GM10266 (cell line): ENCODE results near the gene MAJIN.

Experiments
- DNase-seq: peaks from one replicate; pipeline ENCODE4 v3.0.0; 2012; ENCODE audit errors: extremely low spot score
- TF ChIP-seq, protein P1 (sequence below): IDR thresholded peaks from 2 replicates; pipeline ENCODE4 v1.5.1; 2012; ENCODE audit warnings: mild to moderate bottlenecking, low read depth; ENCODE audit not compliant: control insufficient read depth, insufficient read depth; ENCODE audit errors: missing control alignments

MAJIN gene, protein sequence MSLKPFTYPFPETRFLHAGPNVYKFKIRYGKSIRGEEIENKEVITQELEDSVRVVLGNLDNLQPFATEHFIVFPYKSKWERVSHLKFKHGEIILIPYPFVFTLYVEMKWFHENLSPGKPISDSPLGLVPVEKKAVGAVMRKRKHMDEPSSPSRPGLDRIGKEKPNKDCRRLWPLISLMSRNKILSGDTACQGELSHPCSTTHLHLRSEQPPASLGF

DNA sequence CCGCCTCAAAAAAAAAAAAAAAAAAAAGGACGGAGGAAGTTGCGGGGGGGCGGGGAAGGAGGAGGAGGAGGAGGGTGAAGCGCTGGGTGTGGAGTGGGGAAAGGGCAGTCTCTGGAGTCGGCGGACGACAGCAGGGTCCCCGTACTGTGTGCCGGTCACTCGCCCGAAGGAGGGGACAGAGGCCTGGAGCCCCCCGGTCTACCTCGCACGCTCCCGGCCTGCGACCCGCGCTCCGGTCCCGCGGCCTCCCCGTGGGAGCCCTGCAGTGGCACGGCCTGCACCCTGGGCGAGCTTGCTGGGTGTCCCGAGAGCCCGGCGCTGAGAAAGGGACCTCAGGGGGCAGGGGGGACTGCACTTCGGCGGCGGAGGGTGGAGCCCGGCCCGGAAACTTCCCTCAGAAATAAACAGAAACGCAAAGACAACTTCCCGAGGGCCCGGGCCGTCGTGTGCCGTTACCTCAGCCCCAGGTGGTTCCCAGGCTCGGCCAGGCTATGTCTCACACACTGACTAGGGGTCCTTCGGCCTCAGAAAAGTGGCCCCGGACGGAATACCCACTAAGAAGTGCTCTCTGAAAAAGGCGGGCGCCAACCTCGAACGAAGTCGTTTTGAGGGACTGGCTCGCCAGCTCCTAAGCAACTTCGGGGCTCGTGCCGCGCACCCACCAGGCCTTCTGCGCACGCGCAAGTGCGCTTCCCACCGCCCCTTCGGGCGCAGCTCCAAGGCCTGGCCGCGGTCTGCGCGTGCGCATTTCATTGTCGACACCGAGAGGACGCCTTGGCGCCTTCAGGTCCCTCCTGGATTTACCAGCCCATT, at the start of gene MAJIN:
Gene MAJIN, minus strand, starts transcription at position 688 of the 813 bp plus-strand sequence. CDS start 12,703 bp downstream, outside the sequence.
- DNase-seq: peak; percentile 74
- TF ChIP-seq, protein P1, sequence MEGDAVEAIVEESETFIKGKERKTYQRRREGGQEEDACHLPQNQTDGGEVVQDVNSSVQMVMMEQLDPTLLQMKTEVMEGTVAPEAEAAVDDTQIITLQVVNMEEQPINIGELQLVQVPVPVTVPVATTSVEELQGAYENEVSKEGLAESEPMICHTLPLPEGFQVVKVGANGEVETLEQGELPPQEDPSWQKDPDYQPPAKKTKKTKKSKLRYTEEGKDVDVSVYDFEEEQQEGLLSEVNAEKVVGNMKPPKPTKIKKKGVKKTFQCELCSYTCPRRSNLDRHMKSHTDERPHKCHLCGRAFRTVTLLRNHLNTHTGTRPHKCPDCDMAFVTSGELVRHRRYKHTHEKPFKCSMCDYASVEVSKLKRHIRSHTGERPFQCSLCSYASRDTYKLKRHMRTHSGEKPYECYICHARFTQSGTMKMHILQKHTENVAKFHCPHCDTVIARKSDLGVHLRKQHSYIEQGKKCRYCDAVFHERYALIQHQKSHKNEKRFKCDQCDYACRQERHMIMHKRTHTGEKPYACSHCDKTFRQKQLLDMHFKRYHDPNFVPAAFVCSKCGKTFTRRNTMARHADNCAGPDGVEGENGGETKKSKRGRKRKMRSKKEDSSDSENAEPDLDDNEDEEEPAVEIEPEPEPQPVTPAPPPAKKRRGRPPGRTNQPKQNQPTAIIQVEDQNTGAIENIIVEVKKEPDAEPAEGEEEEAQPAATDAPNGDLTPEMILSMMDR: no peak

DNA sequence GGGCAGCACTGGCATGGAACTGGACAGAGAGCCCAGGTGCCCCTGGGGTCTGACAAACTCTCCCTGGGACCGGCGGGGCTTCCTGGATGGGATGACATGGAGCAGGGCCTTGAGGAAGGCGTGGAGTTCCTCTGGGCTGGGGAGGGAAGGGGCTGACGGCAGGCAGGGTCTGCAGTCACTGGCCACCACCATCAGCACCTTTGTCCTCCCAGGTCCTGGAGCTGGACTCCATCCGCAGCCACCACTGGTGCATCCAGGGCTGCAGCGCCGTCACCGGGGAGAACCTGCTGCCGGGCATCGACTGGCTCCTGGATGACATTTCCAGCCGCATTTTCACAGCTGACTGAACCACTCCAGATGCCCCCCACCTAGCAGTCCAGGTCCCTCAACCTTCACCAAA, 49.6 kb upstream of the MAJIN start:
- DNase-seq: no peak
- TF ChIP-seq, protein P1: no peak

- TF ChIP-seq, protein P1: no peak
- DNase-seq: no peak
Measured at GRCh38 chr11:65021003-65021402, 49.1 kb upstream of the MAJIN start.

GRCh38 chr11:65019824-65020223, 47.9 kb upstream of the MAJIN start:
- DNase-seq: no peak
- TF ChIP-seq, protein P1: no peak

GRCh38 chr11:65017937-65018336, 46.0 kb upstream of the MAJIN start:
- DNase-seq: no peak
- TF ChIP-seq, protein P1: no peak

DNA sequence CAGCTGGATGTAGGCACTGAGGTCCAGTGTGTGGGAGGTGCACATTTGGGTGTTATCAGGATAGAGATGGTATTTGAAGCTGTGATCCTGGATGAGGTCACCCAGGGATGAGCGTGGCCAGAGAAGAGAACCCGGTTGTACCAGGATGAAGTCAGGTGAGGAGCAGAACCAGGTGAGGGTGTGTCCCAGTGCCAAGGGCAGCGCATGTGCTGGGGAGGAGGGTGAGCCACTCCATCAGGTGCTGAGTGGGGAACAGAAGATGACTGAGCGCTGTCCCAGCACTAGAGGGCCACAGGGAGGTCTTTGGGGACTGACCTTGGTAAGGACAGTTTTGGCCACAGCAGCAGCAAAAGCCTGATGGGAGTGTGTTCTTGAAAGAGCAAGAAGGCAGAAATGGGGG, 44.8 kb upstream of the MAJIN start:
- DNase-seq: no peak
- TF ChIP-seq, protein P1: no peak

- TF ChIP-seq, protein P1: no peak
- DNase-seq: no peak
Measured at GRCh38 chr11:65014726-65015227, 42.9 kb upstream of the MAJIN start.
